ENCODE measurements around the gene COQ8B. TPM values are rescaled to one million over a fixed set of nuclear protein-coding genes. Genes with fewer than 3 reads are reported as not detected.

Gene COQ8B
- total RNA-seq, 1 donor: 29.5 TPM

DNA sequence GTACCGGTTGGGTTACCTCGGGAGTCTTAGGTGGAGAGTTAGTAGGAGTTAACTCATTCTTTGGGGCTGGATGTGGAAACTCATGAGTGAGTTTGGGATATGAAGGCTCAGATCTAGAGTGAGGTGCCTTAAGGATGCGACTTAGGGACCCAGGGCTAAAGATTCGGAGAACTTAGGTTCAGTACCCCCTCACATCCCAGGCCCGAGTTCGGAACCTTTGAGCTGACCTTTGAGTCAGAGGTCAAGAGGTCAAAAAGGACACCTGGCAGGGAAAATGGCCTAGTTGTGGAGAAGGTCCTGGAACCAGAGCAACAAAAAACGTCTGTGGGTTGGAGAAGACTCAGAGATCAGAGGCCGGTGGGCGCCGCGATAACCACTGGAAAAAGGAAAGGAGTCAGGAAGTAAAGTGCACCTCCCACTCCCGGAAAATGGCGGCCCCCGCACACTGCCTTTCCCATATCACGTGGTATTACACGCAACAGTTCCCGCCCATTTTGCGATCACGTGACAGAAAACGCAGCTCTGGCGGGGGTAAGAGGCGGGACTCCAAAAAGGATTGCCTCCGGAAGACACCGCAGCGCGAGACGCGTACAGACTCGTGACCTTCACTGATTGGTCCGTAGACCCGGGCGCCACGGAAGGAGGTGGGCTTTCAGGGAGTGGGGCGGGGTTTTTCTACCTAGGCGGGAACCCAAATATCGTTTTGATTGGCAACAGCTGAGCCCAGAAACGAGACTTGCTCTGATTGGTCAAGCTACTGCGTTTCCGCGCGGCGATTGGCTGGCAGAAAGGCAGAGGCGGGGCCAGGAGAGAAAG lies 33.6 kb upstream of the COQ8B start, which contains the start of gene ACTMAP:
TSS of gene ACTMAP (minus strand) at position 420 of the 816 bp plus-strand sequence. CDS start 674 bp downstream, outside the sequence.
- H3K4me3 ChIP-seq (ENCODE audit: low read depth, low read length): peak within 1 kb of the TSS; percentile 82
- TF ChIP-seq CTCF (IDR thresholded peaks at IDR 0.05; ENCODE audit: insufficient read depth, low read length): no peak
- peak; percentile 100 for DNase-seq (ENCODE audit: low read depth)

GRCh38 chr19:40747536-40747935 lies 30.9 kb upstream of the COQ8B start:
- DNase-seq (ENCODE audit: low read depth): no peak
- no peak for TF ChIP-seq CTCF (IDR thresholded peaks at IDR 0.05; ENCODE audit: insufficient read depth, low read length)
- no peak overlapping the region for H3K4me3 ChIP-seq (ENCODE audit: low read depth, low read length)

- DNase-seq (ENCODE audit: low read depth): peak; percentile 72
- TF ChIP-seq CTCF (IDR thresholded peaks at IDR 0.05; ENCODE audit: insufficient read depth, low read length): no peak
- H3K4me3 ChIP-seq (ENCODE audit: low read depth, low read length): no peak overlapping the region
Measured at GRCh38 chr19:40745402-40745780, 28.7 kb upstream of the COQ8B start.

DNA sequence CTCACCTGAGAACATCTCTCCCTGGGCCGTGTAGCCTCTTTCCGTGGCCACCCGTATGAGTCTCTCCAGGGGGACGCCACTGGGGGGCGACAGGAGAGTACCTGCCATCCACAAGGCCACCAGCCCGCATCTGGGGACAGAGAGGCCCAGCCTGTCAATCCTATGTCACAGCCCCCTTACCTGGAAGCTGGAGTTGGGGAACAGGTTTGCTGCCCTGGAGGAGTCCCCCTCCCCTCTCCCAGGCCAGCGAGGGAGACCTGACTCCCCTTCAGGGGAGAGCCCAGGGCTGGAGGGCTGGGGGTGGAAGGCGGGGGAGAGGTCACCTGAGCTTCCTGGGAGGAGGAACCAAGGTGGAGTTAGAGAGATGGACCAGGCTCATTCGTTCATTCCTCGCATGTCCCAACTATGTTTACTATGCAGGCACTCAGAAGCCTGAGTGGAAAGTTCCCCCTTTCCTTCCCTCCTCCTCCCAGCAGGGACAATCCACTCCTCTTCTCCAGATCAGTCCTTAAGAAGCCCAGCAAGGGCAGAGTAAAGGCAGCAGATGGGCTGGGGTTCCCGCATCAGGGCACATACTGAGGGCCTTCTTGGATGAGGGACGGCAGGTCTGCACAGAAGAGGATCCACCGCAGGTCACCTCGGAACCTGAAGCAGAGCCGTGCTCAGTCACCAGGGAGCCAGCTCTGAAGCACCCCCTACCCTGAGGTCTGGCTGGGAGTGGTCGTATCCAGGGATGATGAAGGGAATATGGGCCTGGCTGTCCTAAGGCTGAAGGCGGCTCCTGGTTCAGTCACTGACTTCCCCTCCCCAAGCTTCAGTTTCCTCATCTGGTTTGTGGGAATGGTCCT lies 28.1 kb upstream of the COQ8B start:
- no peak overlapping the region for H3K4me3 ChIP-seq (ENCODE audit: low read depth, low read length)
- no peak for DNase-seq (ENCODE audit: low read depth)

DNA sequence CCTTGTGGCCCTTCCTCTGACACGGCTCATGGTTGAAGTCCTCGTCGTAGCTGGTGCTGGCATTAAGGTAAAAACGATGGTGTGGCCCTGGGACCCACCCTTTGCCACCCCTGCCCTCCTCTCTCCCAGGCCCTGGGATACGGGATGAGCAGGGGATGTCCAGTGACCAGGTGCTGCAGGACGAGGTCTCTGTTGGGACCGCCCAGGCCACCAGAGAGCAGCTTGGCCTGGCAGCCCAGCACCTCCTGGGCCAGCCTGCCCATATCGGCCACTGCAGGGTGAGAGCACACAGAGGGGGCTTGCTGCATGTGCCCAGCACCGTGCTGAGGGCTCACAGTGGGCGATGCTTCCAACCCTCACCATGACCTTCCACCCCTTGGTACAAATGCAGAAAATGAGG lies 27.2 kb upstream of the COQ8B start:
- TF ChIP-seq CTCF (IDR thresholded peaks at IDR 0.05; ENCODE audit: insufficient read depth, low read length): no peak
- no peak overlapping the region for H3K4me3 ChIP-seq (ENCODE audit: low read depth, low read length)
- no peak for DNase-seq (ENCODE audit: low read depth)

More for the DNA sequence above, 28.1 kb upstream of the COQ8B start:
- no peak for TF ChIP-seq CTCF (IDR thresholded peaks at IDR 0.05; ENCODE audit: insufficient read depth, low read length)

DNA sequence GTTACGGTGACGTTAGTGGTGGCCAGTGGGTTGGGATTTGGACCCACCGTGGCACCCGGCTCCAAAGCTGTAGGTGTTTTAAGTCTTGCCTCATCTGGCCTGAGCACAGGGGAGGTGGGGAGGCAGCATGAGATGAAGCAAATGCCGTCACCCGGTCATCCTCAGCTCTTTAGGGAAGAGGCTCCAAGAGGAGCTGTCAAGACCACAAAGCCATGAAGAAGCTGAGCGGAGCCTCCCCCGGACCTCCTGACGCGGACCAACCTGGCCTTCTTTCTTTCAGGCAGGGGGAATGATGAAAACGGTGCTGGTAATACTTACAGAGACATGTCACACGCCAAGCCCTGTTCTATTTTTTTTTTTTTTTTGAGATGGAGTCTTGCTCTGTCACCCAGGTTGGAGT lies 26.2 kb upstream of the COQ8B start:
- no peak for TF ChIP-seq CTCF (IDR thresholded peaks at IDR 0.05; ENCODE audit: insufficient read depth, low read length)
- no peak overlapping the region for H3K4me3 ChIP-seq (ENCODE audit: low read depth, low read length)
- no peak for DNase-seq (ENCODE audit: low read depth)
